NCI-H146 (cell line): Measurements from ENCODE around the gene CDH20.

ENCODE experiments used
- DNase-seq: peaks from one replicate; lab custom pipeline; 2025; lab: John Stamatoyannopoulos, UW

The CDH20 gene

GRCh38 chr18:61333271-61333745, at the start of gene CDH20:
Gene CDH20 (plus strand): TSS chr18:61333430.
- DNase-seq = peak; percentile 81

GRCh38 chr18:61284039-61284438, 49.2 kb upstream of the CDH20 start:
- DNase-seq = no peak

GRCh38 chr18:61285777-61286176, 47.5 kb upstream of the CDH20 start:
- no peak for DNase-seq

- no peak for DNase-seq
Measured at GRCh38 chr18:61286867-61287266, 46.4 kb upstream of the CDH20 start.

GRCh38 chr18:61290616-61291015, 42.6 kb upstream of the CDH20 start:
- DNase-seq = no peak

- DNase-seq = no peak
Measured at GRCh38 chr18:61292280-61293035, 40.8 kb upstream of the CDH20 start.

GRCh38 chr18:61295153-61295552, 38.1 kb upstream of the CDH20 start:
- no peak for DNase-seq

GRCh38 chr18:61308004-61308403, 25.2 kb upstream of the CDH20 start:
- peak; percentile 27 for DNase-seq

- peak; percentile 69 for DNase-seq
Measured at GRCh38 chr18:61308795-61309393, 24.3 kb upstream of the CDH20 start.

- peak; percentile 85 for DNase-seq
Measured at GRCh38 chr18:61322265-61322873, 10.9 kb upstream of the CDH20 start.

GRCh38 chr18:61323951-61324350, 9.3 kb upstream of the CDH20 start:
- no peak for DNase-seq

GRCh38 chr18:61326407-61326806, 6.8 kb upstream of the CDH20 start:
- DNase-seq = no peak

GRCh38 chr18:61329398-61329797, 3.8 kb upstream of the CDH20 start:
- no peak for DNase-seq

GRCh38 chr18:61331051-61331450, 2.2 kb upstream of the CDH20 start:
- DNase-seq = no peak

GRCh38 chr18:61333746-61334490, 688 bp downstream of the CDH20 start:
- peak; percentile 81 for DNase-seq

- DNase-seq = no peak
Measured at GRCh38 chr18:61334491-61334850, 1.2 kb downstream of the CDH20 start.

GRCh38 chr18:61334951-61335683, 1.9 kb downstream of the CDH20 start:
- DNase-seq = peak; percentile 43

GRCh38 chr18:61335684-61336555, 2.7 kb downstream of the CDH20 start:
- peak; percentile 23 for DNase-seq

- no peak for DNase-seq
Measured at GRCh38 chr18:61336766-61337165, 3.5 kb downstream of the CDH20 start.

GRCh38 chr18:61337527-61337926, 4.3 kb downstream of the CDH20 start:
- no peak for DNase-seq

- DNase-seq = no peak
Measured at GRCh38 chr18:61340148-61340547, 6.9 kb downstream of the CDH20 start.
